Measurements from ENCODE around the gene OBSCN.
"Not testable (repeated sequence)": the region's sequence is repeated elsewhere in the genome, so short reads cannot be mapped to it uniquely, and the experiment has no call there.

OBSCN gene

GRCh38 chr1:228170666-228171065, 37.2 kb upstream of the OBSCN start:
- DNase-seq (ENCODE audit: low read depth), result no peak

- DNase-seq (ENCODE audit: low read depth), result no peak
These were observed 36.5 kb upstream of the OBSCN start for GRCh38 chr1:228171221-228171891.

DNA sequence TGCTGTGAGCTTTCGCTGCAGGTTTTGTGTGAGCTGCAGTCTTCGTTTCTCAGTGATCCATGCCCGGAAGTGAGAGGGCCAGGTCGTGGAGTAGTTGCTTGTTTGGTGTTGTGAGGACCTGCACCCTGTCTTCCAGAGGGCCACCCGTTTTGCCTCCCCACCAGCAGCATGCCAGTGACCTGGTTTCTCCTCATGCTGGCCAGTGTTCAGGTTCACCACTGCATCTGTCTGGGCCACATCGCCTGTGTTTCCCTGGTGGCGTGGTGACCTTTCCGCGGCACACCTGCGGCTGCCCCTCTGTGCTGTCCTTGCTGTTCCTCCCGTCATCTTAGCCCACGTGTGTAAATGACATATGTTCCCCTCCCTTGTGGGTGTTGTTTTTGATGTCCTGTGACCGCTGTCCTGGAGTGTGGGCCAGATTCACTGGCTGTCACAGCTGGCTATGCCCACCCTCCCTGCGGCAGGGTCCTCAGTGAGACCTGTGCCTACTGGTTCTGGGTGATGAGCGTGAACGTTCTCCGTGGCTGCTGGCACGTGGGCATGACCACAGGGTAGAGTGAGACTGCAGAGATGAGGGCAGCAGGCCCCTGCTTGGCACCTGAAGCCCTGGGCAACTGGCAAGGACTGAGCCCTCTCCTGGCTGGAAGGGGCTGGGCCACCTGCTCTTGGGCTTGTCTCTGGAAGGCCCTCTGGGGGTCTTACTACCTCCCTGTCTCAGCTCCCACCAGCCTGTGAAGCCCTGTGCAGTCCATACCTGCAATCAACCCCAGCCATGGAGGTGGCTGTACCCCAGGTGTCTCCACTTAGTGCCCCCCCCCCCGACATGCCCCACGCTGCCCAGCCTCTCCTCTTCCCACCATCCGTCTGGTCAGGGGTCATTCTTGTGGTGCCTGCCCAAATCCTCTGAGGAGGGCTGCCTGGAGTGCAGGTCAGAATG, 35.0 kb upstream of the OBSCN start:
- DNase-seq (ENCODE audit: low read depth), result no peak

GRCh38 chr1:228173528-228174481, 34.0 kb upstream of the OBSCN start:
- not testable (repeated sequence) for DNase-seq (ENCODE audit: low read depth)

GRCh38 chr1:228174482-228175315, 33.1 kb upstream of the OBSCN start:
- peak; percentile 17 for DNase-seq (ENCODE audit: low read depth)

GRCh38 chr1:228175316-228176023, 32.4 kb upstream of the OBSCN start:
- no peak for DNase-seq (ENCODE audit: low read depth)

DNA sequence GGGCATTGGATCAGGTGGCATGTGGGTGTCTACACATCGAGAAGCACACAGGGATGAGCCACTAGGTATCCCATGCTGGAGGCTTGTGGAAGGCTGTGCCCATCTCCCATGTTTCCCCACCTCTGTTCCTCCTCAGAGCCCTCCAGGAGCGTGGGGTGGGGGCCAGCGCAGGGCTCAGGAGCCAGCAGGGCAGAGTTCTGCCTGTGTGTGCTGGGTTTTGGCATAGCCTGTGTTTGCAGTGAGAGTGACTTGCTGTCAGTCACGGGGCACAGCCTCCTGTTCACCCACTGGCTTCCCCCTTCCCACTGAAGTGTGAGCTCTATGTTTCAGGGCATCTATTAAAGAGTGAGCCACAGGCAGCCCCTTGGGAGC, 31.8 kb upstream of the OBSCN start:
- no peak for DNase-seq (ENCODE audit: low read depth)

- DNase-seq (ENCODE audit: low read depth), result no peak
These were observed 31.2 kb upstream of the OBSCN start for GRCh38 chr1:228176461-228177182.

DNA sequence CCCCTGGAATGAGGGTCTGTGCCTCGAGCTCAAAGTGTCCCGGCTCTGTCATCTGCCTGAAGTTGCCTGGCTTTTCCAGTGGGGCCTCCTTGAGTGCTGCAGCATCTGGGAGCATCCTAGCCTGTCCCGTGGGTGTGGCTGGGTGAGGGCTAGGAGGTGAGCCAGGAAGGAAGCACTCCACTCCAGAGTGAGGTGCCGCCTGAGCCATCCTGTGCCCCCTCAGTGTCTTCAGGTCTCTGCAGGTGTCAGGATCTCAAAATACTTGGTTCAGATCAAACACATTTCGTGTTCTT, 30.7 kb upstream of the OBSCN start:
- no peak for DNase-seq (ENCODE audit: low read depth)

- DNase-seq (ENCODE audit: low read depth), result no peak
These were observed 29.8 kb upstream of the OBSCN start for GRCh38 chr1:228177721-228178710.

- peak; percentile 12 for DNase-seq (ENCODE audit: low read depth)
These were observed 28.8 kb upstream of the OBSCN start for GRCh38 chr1:228178737-228179684.

GRCh38 chr1:228180271-228180958, 27.4 kb upstream of the OBSCN start:
- DNase-seq (ENCODE audit: low read depth), result no peak

- DNase-seq (ENCODE audit: low read depth), result no peak
These were observed 26.7 kb upstream of the OBSCN start for GRCh38 chr1:228180959-228181644.

GRCh38 chr1:228181645-228182034, 26.2 kb upstream of the OBSCN start:
- DNase-seq (ENCODE audit: low read depth), result no peak

GRCh38 chr1:228182296-228183030, 25.4 kb upstream of the OBSCN start:
- DNase-seq (ENCODE audit: low read depth), result no peak

DNA sequence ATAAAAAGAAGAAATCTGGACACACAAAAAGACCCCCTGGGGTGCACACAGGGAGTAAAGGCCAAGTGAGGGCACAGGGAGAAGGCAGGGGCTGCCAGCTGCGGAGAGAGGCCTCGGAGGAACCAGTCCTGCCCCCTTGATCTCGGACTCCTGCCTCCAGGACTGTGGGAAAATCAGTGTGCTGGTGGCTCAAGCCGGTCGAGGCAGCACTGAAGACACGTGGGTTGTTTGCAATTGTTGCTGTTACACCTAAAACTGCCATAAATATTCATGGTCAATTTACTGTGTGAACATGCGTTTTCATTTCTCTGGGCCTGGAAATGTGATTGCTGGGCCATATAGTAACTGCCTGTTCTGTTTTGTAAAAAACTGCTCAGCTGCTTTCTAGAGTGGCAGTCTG, 23.7 kb upstream of the OBSCN start:
- no peak for DNase-seq (ENCODE audit: low read depth)
